ENCODE results near the gene PHKA2.

DNA sequence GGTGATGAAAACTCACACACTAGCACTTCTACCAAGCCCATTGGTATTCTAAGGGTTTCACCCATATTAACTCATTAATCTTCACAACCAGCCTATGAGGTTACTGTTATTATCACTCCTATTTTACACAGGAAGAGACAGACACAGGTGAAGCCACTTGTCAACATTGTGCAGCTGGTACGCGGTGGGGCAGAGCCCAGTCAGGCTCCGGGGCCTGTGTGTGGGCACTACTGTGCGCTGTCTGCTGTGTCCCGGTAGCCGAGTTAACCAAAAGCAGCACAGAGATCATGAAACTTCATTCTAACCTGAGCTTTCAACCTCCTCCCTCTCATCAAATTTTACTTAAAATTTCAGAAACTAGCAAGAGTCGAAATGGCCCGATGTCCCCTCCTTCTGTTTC is 111.3 kb downstream of the PHKA2 start:
- TF ChIP-seq, protein P1, sequence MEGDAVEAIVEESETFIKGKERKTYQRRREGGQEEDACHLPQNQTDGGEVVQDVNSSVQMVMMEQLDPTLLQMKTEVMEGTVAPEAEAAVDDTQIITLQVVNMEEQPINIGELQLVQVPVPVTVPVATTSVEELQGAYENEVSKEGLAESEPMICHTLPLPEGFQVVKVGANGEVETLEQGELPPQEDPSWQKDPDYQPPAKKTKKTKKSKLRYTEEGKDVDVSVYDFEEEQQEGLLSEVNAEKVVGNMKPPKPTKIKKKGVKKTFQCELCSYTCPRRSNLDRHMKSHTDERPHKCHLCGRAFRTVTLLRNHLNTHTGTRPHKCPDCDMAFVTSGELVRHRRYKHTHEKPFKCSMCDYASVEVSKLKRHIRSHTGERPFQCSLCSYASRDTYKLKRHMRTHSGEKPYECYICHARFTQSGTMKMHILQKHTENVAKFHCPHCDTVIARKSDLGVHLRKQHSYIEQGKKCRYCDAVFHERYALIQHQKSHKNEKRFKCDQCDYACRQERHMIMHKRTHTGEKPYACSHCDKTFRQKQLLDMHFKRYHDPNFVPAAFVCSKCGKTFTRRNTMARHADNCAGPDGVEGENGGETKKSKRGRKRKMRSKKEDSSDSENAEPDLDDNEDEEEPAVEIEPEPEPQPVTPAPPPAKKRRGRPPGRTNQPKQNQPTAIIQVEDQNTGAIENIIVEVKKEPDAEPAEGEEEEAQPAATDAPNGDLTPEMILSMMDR (IDR thresholded peaks at IDR 0.05): no peak
- no peak for TF ChIP-seq POLR2A (IDR thresholded peaks at IDR 0.05)
